C4-2B (cell line): ENCODE measurements around the gene SNAPIN.

Experiments
- CTCF ChIP-seq: fragments of 450-650 bp; conservative IDR thresholded peaks from 2 replicates; pipeline ENCODE4 v1.5.1; 2017; ENCODE audit warnings: mild to moderate bottlenecking
- ZFX ChIP-seq: fragments of 450-650 bp; IDR thresholded peaks from 2 replicates; pipeline ENCODE4 v1.6.1; 2017

- TF ChIP-seq CTCF (no peak), ZFX (no peak)
Observed at GRCh38 chr1:153616917-153617311, 41.6 kb upstream of the SNAPIN start.
